HG03457 (cell line): ENCODE data around the gene EPN1.

Experiments used
- ATAC-seq: cut with Tn5 transposase; IDR thresholded peaks from one replicate; pipeline ENCODE4 v1.9.1; 2021; ENCODE audit warnings: moderate number of reproducible peaks; ENCODE audit not compliant: unreplicated experiment

EPN1 gene

GRCh38 chr19:55678121-55678671, 3.2 kb downstream of the EPN1 start:
- peak; percentile 55 for ATAC-seq

DNA sequence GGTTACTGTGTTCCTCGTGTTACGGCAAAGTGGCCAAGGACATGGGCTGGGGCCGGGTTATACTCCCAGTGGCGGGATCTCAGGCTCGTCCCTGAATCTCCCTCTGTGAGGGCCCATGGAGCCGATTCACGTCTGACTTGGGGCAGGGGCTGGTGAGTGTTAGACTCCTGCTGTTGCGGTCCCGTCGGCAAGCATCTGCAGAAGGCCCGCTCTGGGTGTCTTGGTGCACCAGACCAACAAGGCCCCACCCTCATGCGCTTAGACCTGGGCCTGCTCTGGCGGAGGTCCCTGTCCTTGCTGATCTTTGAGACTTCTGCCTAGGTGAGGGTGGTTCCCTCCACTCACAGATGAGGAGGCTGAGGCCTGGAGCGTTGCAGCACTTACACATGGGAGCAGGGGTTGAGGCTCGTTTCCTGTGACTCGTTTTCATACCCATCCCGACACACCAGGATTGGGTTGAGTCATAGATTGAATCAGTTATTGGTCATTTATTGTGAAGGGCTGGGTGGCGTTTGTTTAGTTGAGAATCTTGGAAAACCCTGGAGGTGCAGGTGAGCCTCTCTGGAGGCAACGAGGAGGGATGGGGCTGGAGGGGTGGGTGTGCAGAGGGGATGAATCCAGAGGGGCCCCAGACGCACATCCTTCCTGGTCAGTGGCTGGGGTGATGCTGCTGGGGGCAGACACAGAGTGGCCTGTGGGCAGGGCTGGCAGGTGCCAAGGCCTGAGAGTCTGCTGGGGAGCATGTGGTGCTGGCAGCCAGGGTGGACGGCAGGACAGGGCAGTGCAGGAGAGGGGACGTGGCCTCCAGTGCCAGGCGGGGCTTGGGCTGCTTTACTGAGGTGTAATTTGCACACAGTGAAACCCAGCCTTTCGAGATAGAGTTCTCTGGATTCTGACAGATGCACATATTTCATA, 4.6 kb downstream of the EPN1 start:
- no peak for ATAC-seq

- ATAC-seq, result no peak
These were observed 5.5 kb downstream of the EPN1 start for GRCh38 chr19:55680339-55681130.

DNA sequence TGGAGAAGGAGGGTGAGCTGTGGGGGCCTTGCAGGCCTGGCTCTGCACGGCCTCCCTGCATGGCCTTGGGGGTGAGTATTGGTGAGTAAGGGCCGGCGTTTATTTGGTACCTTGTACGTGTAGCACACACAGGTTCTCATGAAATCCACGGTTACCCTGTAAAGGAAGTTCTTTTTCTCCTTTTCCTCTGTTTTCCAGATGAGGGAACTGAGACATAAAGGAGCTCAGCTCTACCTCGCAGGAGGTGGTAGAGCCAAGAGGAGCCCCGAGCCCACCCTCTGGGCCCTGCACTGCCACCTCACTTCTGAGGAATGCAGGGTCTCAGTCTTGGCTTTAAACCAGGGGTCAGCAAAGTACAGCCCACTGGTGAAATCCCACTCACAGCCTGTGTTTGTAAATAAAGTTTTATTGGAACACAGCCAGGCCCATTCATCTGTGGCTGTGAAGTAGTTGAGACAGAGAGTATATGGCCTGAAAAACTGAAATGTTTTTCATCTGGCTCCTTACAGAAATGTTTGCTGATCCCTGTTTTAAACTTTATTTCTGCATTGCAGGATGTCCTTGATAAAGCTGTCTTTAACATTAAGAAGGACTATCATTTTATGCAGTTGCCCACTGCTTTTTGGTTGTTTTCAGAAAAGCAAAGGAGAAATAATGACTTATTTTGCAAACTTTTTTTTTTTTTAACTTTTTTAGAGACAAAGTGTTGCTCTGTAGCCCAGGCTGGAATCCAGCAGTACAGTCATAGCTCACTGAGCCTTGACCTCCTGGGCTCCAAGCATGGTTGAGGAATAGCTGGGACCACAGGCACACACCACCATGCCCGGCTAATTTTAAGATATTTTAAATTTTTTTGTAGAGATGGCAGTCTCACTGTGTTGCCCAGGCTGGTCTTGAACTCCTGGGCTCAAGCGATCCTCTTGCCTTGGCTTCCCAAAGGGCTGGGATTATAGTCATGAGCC, 6.4 kb downstream of the EPN1 start:
- no peak for ATAC-seq

DNA sequence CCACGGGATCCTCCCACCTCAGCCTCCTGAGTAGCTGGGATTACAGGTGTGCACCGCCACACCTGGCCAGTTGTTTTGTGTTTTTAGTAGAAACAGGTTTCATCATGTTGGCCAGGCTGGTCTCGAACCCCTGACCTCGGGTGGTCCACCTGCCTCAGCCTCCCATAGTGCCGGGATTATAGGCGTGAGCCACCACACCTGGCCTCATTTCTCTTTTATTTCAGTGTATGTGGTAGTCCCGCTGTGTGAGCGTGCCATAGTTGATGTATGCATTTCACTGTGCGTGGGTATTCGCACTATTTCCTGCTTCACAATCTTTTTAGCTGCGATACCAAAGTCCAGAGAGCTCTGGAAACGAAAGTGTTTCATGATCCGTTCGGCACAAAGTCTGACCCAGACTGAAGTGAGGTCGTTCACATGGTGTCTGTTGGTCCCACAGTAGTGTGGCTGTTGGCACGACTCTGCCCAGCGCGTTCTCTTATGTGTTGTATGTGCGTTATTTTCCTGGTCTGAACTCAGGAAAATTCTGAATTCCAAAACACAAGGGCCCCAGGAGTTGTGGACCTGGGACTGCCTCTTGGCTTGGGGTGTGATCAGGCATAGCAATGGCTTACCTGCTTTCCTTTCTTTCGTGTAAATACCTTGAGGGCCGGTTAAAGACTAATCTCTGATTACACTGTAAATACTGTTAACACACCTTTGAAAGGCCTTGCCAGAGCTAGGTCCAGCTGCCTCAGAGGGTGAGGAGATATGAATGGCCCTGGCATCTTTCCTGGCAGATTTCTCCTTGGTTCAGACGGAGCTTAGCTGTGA, 8.6 kb downstream of the EPN1 start:
- ATAC-seq, result no peak

- no peak for ATAC-seq
These were observed 10.1 kb downstream of the EPN1 start for GRCh38 chr19:55684946-55685681.

DNA sequence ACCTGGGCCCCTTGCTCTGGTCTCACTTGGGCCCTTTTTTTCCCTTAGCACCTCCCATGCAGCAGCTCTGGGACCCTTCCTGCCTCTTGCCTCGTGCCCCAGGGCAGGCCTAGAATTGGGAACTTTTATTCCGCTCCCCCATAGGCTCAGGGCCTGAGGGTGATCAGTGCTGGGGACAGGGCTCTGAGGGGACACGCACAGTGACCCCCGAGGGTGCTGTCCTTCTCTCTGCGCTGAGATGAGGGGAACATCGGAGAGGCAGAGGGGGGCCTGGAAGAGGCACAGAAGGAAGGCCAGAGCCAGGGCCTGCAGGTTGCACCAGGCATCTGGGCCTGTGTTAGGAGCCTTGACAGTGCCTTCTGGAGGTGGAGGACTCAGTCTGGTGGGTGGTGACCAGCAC, 10.8 kb downstream of the EPN1 start:
- ATAC-seq, result no peak

- ATAC-seq, result no peak
These were observed 11.5 kb downstream of the EPN1 start for GRCh38 chr19:55686311-55687050.

GRCh38 chr19:55687281-55688201, 12.5 kb downstream of the EPN1 start:
- ATAC-seq, result no peak

- ATAC-seq, result no peak
These were observed 13.6 kb downstream of the EPN1 start for GRCh38 chr19:55688422-55689218.

- ATAC-seq, result no peak
These were observed 14.5 kb downstream of the EPN1 start for GRCh38 chr19:55689411-55690108.

DNA sequence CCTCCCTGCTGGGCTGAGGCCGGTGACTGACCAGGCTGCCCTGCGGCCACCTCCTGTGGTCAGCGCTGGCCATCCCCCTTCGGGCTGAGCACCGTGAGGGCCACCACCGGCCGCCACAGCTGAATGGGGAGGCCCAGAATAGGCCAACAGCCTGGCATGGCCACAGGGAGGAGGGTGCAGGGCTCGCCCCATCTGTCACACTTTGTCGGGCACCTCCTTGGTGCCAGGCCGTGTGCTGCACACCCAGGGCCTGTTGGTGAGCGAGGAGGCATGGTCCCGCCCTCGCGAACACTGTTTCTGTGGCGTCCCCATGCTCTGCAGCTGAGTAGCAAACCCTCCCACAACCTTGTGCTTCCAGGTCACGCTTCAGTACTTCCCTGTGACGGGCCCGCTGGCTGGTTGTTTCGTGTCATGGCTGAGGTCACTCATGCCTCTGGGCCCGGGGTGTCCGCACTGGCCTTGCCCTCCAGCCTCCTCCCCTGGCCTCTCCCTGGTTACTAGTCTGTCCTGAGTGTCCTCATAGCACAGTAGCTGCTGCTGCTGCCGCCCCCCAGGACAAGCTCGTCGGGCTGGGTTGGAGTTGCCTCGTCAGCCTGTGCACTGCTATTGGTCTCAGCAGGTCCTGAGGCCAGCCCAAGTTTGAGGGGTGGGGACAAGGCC, 15.2 kb downstream of the EPN1 start:
- no peak for ATAC-seq

DNA sequence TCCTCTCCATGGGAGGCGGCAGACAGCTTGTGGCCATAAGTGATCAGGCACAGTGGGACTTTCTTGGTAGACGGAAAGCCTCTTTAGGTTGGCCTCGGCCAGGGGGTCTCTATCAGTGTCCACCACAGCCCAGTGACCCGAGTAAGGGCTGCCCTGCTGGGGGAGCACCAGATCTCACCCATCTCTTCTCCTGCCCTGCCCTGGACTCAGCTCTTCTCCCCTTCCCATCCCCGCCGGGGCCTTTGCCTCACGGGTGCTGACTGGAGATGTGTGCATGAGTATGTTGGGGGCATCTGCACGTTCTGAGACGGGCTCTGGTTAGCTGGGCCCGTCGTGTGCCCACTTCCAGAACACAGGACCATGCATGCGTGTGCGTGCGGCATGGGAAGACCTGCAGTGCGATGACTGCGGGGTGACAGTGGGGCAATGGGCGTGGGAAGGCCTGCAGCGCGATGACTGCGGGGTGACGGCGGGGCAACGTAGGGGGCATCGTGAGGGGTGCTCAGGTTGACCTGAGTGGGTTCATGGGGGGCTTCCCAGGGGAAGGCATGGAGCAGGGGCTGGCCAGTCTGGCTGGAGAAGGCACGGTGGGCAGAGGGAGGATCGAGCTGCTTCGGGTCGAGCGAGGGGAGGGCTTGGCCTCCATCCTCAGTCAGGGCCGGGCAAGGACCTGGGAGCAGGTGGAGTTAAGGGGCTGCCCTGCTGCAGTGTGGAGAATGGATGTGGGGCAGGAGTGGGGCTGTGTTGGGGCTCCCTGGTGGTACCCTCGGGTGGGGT, 15.9 kb downstream of the EPN1 start:
- ATAC-seq, result no peak
